Choroid plexus epithelial cell (primary cell): ENCODE data around the gene NDE1.
A peak's percentile ranks its signal among the peaks of the same experiment; 100 is the strongest.
"Not testable (repeated sequence)": the region's sequence is repeated elsewhere in the genome, so short reads cannot be mapped to it uniquely, and the experiment has no call there.

Experiments
- DNase-seq: peaks from one replicate; pipeline ENCODE4 v3.0.0-alpha.2; 2010; ENCODE audit warnings: low read depth
- H3K4me3 ChIP-seq: 2 replicates; pipeline ENCODE4 v1.5.1; 2011; ENCODE audit warnings: low read depth, mild to moderate bottlenecking, control low read depth, low read length, moderate library complexity
- CTCF ChIP-seq: conservative IDR thresholded peaks from 2 replicates; pipeline ENCODE4 v1.5.1; 2011; ENCODE audit warnings: low read depth, mild to moderate bottlenecking, control low read depth, inconsistent platforms, low read length, moderate library complexity

The NDE1 gene

GRCh38 chr16:15641753-15642556, 8.1 kb upstream of the NDE1 start:
- no peak for DNase-seq
- H3K4me3 ChIP-seq, result peak overlapping the region; percentile 97
- no peak for TF ChIP-seq CTCF

- peak overlapping the region; percentile 97 for H3K4me3 ChIP-seq
- DNase-seq, result peak; percentile 62
- peak; percentile 44 for TF ChIP-seq CTCF
Observed at GRCh38 chr16:15642557-15643047, 7.4 kb upstream of the NDE1 start.

GRCh38 chr16:15643048-15643945, 6.7 kb upstream of the NDE1 start, which contains the start of gene MARF1:
Gene MARF1 (minus strand): TSS chr16:15643154. CDS start chr16:15639233, 3,921 bp downstream.
- DNase-seq, result peak; percentile 96
- peak within 1 kb of the TSS; percentile 97 for H3K4me3 ChIP-seq
- peak; percentile 57 for TF ChIP-seq CTCF

GRCh38 chr16:15643946-15644250, 6.1 kb upstream of the NDE1 start:
- peak overlapping the region; percentile 90 for H3K4me3 ChIP-seq
- DNase-seq, result no peak

GRCh38 chr16:15644267-15644961, 5.6 kb upstream of the NDE1 start:
- TF ChIP-seq CTCF, result no peak
- DNase-seq, result no peak
- no peak overlapping the region for H3K4me3 ChIP-seq

More at GRCh38 chr16:15643946-15644250, 6.1 kb upstream of the NDE1 start:
- no peak for TF ChIP-seq CTCF

GRCh38 chr16:15644962-15645465, 5.0 kb upstream of the NDE1 start:
- DNase-seq, result peak; percentile 88

GRCh38 chr16:15646557-15647293, 3.3 kb upstream of the NDE1 start:
- DNase-seq, H3K4me3 ChIP-seq: not testable (repeated sequence)

More at GRCh38 chr16:15644962-15645465, 5.0 kb upstream of the NDE1 start:
- H3K4me3 ChIP-seq, result not testable (repeated sequence)
